Epithelial cell of esophagus (primary cell): Measurements from ENCODE around the gene TTC17.
"Not testable (repeated sequence)": the region's sequence is repeated elsewhere in the genome, so short reads cannot be mapped to it uniquely, and the experiment has no call there.

Experiments
- DNase-seq: peaks from one replicate; pipeline ENCODE4 v3.0.0; 2010; ENCODE audit warnings: low read depth
- H3K4me3 ChIP-seq: 2 replicates; pipeline ENCODE4 v1.5.1; 2011; ENCODE audit warnings: mild to moderate bottlenecking, low read length, control low read depth
- CTCF ChIP-seq: IDR thresholded peaks from 2 replicates; pipeline ENCODE4 v1.5.1; 2011; ENCODE audit warnings: low read depth, mild to moderate bottlenecking, low read length, control low read depth, inconsistent platforms; ENCODE audit not compliant: insufficient read depth; ENCODE audit errors: missing control alignments

TTC17 gene

GRCh38 chr11:43418197-43418596 is 59.5 kb downstream of the TTC17 start:
- no peak overlapping the region for H3K4me3 ChIP-seq
- no peak for TF ChIP-seq CTCF
- DNase-seq: no peak

- peak; percentile 60 for DNase-seq
- TF ChIP-seq CTCF: peak; percentile 68
- no peak overlapping the region for H3K4me3 ChIP-seq
These were observed 60.7 kb downstream of the TTC17 start for GRCh38 chr11:43419460-43419859.

DNA sequence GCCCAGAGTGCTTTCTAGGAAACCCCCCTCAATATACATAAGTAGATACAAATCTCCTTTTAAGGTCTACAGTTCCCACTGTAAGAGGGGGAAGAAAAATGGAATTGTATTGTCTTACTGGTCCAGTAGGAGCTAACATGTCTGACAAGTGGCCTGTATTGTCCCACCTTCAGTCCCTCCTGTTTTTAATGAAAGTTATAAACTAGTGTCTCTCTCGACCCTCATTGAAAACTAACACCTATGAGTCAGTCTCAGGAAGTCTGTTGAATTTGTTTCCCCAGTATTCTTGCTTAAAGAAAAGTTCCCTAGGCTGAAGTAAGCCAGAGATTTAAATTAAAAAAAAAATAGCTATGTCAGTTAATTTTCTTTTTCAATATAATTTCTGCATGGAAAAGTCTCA is 69.3 kb downstream of the TTC17 start:
- DNase-seq: no peak
- TF ChIP-seq CTCF: no peak
- no peak overlapping the region for H3K4me3 ChIP-seq

GRCh38 chr11:43430916-43431315 is 72.2 kb downstream of the TTC17 start:
- DNase-seq, H3K4me3 ChIP-seq: not testable (repeated sequence)

GRCh38 chr11:43434893-43435292 is 76.2 kb downstream of the TTC17 start:
- no peak for DNase-seq
- H3K4me3 ChIP-seq: no peak overlapping the region
- no peak for TF ChIP-seq CTCF

DNA sequence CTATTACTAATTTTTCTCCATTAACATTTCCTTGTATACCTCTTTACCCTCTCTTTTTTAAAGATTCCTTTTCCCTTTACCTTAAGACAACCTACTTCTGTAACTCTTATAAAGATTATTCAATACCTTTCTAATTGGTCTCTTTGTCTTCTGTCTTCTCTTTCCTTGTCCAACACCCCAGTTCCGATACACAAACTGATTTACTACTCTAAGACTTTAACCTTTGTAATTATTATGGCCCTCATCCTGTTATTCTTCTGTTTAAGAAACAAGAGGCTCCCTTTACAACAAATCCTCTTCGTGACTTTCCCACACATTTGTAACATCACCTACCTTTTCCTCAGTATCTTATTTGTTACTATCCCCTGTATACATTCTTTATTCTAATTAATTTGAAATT is 81.8 kb downstream of the TTC17 start:
- H3K4me3 ChIP-seq: no peak overlapping the region
- DNase-seq: no peak
- no peak for TF ChIP-seq CTCF

DNA sequence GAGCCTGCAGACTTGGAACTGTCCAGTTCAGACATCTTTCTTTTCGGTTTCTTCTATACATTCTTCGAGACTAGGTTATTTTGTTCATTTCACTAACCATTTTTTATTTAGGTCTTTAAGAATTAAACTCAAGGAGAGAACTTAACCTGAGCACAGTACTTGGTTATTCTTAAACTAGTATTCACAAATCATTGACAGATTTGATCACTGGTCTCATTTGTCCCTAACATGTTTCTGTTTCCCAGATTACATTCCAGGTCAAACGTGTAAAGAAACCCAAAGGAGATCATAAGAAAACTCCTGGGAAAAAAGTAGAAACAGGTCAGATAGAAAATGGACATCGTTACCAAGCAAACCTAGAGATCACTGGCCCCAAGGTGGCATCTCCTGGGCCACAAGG is 85.1 kb downstream of the TTC17 start:
- no peak overlapping the region for H3K4me3 ChIP-seq
- DNase-seq: no peak
- TF ChIP-seq CTCF: no peak

DNA sequence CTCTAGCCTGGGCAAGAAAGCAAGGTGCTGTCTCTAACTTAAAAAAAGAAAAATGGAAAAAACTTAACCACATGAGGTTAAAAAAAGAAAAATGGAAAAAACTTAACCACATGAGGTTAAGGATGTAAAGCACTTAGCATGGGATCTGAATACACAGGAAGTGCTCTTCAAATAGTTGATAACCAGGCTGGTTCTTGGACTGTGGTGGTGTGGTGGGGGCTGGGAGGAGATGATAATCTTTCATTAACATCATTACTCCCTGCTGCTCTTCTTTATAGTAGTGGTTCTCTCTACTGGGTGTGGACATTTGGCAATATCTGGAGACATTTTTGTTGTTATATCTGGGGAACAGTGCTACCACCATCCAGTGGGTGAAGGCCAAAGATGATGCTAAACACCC is 88.4 kb downstream of the TTC17 start:
- H3K4me3 ChIP-seq: no peak overlapping the region
- TF ChIP-seq CTCF: no peak
- DNase-seq: no peak
